ENCODE data around the gene CCDC183.

GRCh38 chr9:136823136-136824046, 27.3 kb downstream of the CCDC183 start:
- TF ChIP-seq CTCF (IDR thresholded peaks at IDR 0.05) (no peak), POLR2A (IDR thresholded peaks at IDR 0.05) (no peak)
